Measurements from ENCODE around the gene ARHGEF4.
A peak's percentile ranks its signal among the peaks of the same experiment; 100 is the strongest.

Gene ARHGEF4

GRCh38 chr2:130836501-130837174 lies at the start of gene ARHGEF4:
Gene ARHGEF4, plus strand, starts transcription at chr2:130836914. Its CDS starts 40 bp downstream, at chr2:130836954.
- DNase-seq (ENCODE audit: low spot score) = no peak

GRCh38 chr2:130787841-130788240 lies 48.9 kb upstream of the ARHGEF4 start:
- no peak for DNase-seq (ENCODE audit: low spot score)

- DNase-seq (ENCODE audit: low spot score) = no peak
Observed at GRCh38 chr2:130790312-130790711, 46.4 kb upstream of the ARHGEF4 start.

GRCh38 chr2:130790804-130791616 lies 45.7 kb upstream of the ARHGEF4 start:
- no peak for DNase-seq (ENCODE audit: low spot score)

GRCh38 chr2:130791617-130791939 lies 45.1 kb upstream of the ARHGEF4 start:
- no peak for DNase-seq (ENCODE audit: low spot score)

GRCh38 chr2:130795431-130795830 lies 41.3 kb upstream of the ARHGEF4 start:
- DNase-seq (ENCODE audit: low spot score) = peak; percentile 33

GRCh38 chr2:130796290-130796689 lies 40.4 kb upstream of the ARHGEF4 start:
- DNase-seq (ENCODE audit: low spot score) = no peak

GRCh38 chr2:130797493-130798435 lies 39.0 kb upstream of the ARHGEF4 start:
- peak; percentile 82 for DNase-seq (ENCODE audit: low spot score)

- DNase-seq (ENCODE audit: low spot score) = no peak
Observed at GRCh38 chr2:130798472-130799218, 38.1 kb upstream of the ARHGEF4 start.

- DNase-seq (ENCODE audit: low spot score) = no peak
Observed at GRCh38 chr2:130799295-130799694, 37.4 kb upstream of the ARHGEF4 start.

GRCh38 chr2:130805613-130806012 lies 31.1 kb upstream of the ARHGEF4 start:
- no peak for DNase-seq (ENCODE audit: low spot score)

- DNase-seq (ENCODE audit: low spot score) = no peak
Observed at GRCh38 chr2:130806370-130806769, 30.3 kb upstream of the ARHGEF4 start.

- DNase-seq (ENCODE audit: low spot score) = no peak
Observed at GRCh38 chr2:130807659-130808385, 28.9 kb upstream of the ARHGEF4 start.

GRCh38 chr2:130808482-130809268 lies 28.0 kb upstream of the ARHGEF4 start:
- no peak for DNase-seq (ENCODE audit: low spot score)

- DNase-seq (ENCODE audit: low spot score) = no peak
Observed at GRCh38 chr2:130810490-130810889, 26.2 kb upstream of the ARHGEF4 start.

- no peak for DNase-seq (ENCODE audit: low spot score)
Observed at GRCh38 chr2:130813722-130814121, 23.0 kb upstream of the ARHGEF4 start.

- DNase-seq (ENCODE audit: low spot score) = no peak
Observed at GRCh38 chr2:130814931-130815680, 21.6 kb upstream of the ARHGEF4 start.

GRCh38 chr2:130818809-130819208 lies 17.9 kb upstream of the ARHGEF4 start:
- no peak for DNase-seq (ENCODE audit: low spot score)

GRCh38 chr2:130819226-130819607 lies 17.5 kb upstream of the ARHGEF4 start:
- DNase-seq (ENCODE audit: low spot score) = no peak

Data from kidney capillary endothelial cell (primary cell).